Breast epithelium (tissue), 3 donors: ENCODE results near the gene NLRP6.

Experiments used
- POLR2A ChIP-seq: fragments of 450-650 bp; IDR thresholded peaks from one replicate; pipeline ENCODE4 v1.6.1; 2016; ENCODE audit warnings: antibody characterized with exemption, mild to moderate bottlenecking, moderate library complexity
- POLR2AphosphoS5 ChIP-seq, 3 donors: sonication (generic); formaldehyde crosslinking; IDR thresholded peaks; one replicate each; pipeline ENCODE4 v1.6.1; 2017; ENCODE audit warnings: antibody characterized with exemption in 3 of 3
- TF ChIP-seq, protein P1 (sequence below), 3 donors: fragments of 450-650 bp; IDR thresholded peaks; one replicate each; pipeline ENCODE4 v1.5.1; 2016 to 2017; ENCODE audit warnings: antibody characterized with exemption in 3 of 3, mild to moderate bottlenecking in 3 of 3, moderate library complexity in 3 of 3

DNA sequence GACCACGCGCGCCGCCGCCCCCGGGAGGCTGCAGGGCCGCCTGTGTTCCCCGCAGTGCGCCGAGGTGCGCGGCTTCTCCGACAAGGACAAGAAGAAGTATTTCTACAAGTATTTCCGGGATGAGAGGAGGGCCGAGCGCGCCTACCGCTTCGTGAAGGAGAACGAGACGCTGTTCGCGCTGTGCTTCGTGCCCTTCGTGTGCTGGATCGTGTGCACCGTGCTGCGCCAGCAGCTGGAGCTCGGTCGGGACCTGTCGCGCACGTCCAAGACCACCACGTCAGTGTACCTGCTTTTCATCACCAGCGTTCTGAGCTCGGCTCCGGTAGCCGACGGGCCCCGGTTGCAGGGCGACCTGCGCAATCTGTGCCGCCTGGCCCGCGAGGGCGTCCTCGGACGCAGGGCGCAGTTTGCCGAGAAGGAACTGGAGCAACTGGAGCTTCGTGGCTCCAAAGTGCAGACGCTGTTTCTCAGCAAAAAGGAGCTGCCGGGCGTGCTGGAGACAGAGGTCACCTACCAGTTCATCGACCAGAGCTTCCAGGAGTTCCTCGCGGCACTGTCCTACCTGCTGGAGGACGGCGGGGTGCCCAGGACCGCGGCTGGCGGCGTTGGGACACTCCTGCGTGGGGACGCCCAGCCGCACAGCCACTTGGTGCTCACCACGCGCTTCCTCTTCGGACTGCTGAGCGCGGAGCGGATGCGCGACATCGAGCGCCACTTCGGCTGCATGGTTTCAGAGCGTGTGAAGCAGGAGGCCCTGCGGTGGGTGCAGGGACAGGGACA, 2.7 kb downstream of the NLRP6 start:
- TF ChIP-seq POLR2AphosphoS5 (IDR thresholded peaks at IDR 0.05) (no peak), POLR2A (no peak)
- TF ChIP-seq, protein P1, sequence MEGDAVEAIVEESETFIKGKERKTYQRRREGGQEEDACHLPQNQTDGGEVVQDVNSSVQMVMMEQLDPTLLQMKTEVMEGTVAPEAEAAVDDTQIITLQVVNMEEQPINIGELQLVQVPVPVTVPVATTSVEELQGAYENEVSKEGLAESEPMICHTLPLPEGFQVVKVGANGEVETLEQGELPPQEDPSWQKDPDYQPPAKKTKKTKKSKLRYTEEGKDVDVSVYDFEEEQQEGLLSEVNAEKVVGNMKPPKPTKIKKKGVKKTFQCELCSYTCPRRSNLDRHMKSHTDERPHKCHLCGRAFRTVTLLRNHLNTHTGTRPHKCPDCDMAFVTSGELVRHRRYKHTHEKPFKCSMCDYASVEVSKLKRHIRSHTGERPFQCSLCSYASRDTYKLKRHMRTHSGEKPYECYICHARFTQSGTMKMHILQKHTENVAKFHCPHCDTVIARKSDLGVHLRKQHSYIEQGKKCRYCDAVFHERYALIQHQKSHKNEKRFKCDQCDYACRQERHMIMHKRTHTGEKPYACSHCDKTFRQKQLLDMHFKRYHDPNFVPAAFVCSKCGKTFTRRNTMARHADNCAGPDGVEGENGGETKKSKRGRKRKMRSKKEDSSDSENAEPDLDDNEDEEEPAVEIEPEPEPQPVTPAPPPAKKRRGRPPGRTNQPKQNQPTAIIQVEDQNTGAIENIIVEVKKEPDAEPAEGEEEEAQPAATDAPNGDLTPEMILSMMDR (IDR thresholded peaks at IDR 0.05): no peak
